Activated CD4-positive, alpha-beta T cell treated with anti-CD3 and anti-CD28 coated beads for 1 hour (primary cell): ENCODE data around the gene HIGD2B.
"Not testable (repeated sequence)": the region's sequence is repeated elsewhere in the genome, so short reads cannot be mapped to it uniquely, and the experiment has no call there.

Source experiments
- DNase-seq: peaks from one replicate; pipeline ENCODE4 v3.0.0-alpha.2; 2020

HIGD2B gene, protein sequence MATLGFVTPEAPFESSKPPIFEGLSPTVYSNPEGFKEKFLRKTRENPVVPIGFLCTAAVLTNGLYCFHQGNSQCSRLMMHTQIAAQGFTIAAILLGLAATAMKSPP

GRCh38 chr15:72685925-72686794 is at the start of gene HIGD2B, which contains the start of gene BBS4:
Gene HIGD2B, minus strand, starts transcription at chr15:72686182. Its CDS starts 9,808 bp downstream, at chr15:72676374.
Gene BBS4, plus strand, starts transcription at chr15:72686207. Its CDS starts 21 bp downstream, at chr15:72686228.
- DNase-seq, result peak; percentile 74

DNA sequence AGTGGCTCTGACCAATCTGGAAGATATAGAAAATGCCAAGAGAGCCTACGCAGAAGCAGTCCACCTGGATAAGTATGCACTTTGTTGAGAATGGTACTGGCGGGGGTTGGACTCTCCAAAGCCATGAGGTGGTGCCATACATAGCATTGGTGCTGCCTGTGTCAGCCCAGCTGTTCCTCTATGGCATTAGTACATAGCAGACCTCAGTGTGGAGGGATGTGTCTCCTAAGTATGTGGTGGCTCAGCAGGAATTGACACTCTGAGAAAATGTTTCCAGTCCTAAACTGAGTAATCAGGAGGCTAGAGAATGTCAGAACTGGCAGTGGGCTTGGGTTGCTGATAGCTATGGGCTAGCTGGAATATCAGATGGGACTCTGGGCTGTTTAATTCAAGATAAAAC is 49.1 kb upstream of the HIGD2B start:
- DNase-seq, result no peak

DNA sequence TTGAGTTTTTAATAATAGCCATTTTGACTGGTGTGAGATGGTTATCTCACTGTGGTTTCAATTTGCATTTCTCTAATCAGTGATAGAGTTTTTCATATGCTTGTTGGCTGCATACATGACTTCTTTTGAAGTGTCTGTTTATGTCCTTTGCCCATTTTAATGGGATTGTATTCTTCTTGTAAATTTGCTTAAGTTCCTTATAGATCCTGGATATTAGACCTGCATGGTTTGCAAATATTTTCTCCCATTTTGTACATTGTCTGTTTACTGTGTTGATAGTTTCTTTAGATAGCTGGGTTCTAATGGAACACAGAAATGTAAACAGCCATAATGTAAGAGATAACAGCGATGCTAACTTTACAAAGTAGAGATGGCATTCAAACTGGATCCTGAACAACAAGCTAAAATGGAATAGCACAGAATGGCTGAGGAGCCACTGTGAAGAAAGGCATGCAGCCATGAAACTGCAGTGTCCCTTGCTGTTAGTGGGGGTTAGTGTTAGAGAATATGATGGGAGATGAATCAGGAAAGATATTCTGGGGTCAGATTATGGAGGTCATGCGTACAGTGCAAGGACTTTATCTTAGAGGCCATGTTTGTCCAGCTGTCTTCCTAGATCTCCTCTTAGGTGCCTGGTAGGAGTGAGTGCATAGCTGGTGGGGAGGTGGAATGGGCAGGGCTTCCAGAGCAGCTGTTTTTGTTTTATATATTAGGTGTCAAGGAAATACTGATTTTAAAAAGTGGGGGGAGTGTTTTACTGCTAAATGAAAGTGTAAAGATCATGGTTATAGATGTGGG is 48.2 kb upstream of the HIGD2B start:
- no peak for DNase-seq

DNA sequence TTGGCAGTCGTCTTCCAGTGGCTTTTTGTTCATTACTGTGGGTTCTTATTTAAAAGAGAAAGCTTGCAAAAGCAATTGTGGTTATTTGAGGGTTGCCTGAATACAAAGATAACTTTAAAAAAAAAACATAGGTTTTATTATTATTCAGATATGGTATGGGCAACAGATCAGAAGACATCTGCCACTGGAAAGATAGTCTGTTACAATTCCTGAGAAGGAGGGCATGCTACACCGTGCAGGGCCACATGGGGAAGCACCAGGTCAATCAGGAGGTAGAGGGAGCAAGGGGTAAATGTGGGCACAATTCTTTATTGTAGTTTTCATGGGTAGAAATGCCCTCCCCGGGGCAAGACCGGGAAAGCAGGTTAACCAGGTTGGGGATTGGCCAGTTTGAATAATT is 46.5 kb upstream of the HIGD2B start:
- no peak for DNase-seq

- no peak for DNase-seq
These were observed 46.1 kb upstream of the HIGD2B start for GRCh38 chr15:72732086-72732485.

GRCh38 chr15:72728821-72729220 is 42.8 kb upstream of the HIGD2B start:
- no peak for DNase-seq

DNA sequence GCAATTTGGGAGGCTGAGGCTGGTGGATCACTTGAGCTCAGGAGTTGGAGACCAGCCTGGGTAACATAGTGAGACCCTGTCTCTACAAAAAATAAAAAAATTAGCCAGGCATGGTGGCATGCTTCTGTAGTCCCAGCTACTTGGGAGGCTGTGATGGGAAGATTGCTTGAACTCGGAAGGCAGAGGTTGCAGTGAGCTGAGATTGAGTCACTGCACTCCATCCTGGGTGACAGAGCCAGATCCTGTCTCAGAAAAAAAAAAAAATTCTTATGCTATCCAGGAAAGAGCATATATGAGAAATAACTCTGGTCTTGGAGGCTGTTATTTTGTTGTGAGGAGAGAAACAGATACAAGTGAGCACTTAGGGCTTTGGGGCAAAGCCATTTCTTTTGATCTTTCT is 42.3 kb upstream of the HIGD2B start:
- DNase-seq, result not testable (repeated sequence)

- no peak for DNase-seq
These were observed 41.2 kb upstream of the HIGD2B start for GRCh38 chr15:72727154-72727553.

GRCh38 chr15:72725851-72726250 is 39.9 kb upstream of the HIGD2B start:
- DNase-seq, result not testable (repeated sequence)

DNA sequence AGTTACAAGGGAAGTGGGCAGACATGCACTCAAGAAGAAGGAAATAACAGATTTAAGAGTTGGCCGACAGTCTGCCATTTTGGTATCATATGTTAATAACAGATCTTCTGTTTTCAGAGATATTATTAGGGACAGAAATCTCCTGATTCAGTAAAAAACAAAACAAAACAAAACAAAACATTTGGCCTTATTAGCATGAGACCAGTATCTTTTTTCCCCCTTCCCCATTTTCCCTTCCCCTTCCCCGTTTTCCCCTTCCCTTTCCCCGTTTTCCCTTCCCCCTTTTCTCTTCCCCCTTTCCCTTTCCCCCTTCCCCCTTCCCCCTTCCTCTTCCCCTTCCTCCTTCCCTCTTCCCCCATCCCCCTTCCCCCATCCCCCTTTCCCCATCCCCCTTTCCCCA is 39.5 kb upstream of the HIGD2B start:
- DNase-seq, result no peak

DNA sequence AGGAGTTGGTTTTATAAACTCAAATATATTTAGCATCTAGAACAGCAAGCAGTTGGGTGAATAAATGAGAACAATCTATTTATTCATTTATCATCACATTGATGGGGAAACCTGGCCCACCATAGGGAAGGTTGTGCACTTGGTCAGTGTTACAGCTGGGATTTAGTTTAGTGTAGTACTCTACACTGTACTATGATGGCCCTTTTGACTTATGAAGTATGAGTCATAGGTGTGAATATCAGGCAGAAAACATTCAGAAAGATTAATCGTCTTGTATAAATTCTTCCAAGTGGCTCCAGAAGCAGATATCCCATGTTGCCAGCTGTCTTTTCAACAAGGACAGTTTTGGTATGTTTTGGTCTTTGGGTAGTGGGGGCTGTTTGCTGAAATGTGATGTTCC is 38.0 kb upstream of the HIGD2B start:
- no peak for DNase-seq

GRCh38 chr15:72722071-72722696 is 36.2 kb upstream of the HIGD2B start:
- DNase-seq, result peak; percentile 59

GRCh38 chr15:72708551-72709303 is 22.7 kb upstream of the HIGD2B start:
- not testable (repeated sequence) for DNase-seq

- no peak for DNase-seq
These were observed 20.3 kb upstream of the HIGD2B start for GRCh38 chr15:72706266-72706665.

- DNase-seq, result no peak
These were observed 14.1 kb upstream of the HIGD2B start for GRCh38 chr15:72700076-72700475.

DNA sequence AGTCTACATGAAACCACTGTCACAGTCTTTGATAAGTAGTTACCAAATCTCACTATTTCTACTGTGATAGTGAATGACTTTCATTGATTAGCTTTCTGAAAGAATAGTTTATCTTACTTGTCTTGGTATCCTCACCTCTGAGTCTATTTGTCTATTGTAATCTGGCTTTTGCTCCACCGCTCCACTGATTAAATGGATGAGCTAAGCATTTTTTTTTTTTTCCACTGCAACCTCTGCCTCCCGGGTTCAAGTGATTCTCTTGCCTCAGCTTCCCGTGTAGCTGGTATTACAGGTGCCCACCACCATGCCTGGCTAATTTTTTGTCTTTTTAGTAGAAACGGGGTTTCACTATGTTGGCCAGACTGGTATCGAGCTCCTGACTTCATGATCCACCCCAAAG is 13.0 kb upstream of the HIGD2B start:
- DNase-seq, result no peak

DNA sequence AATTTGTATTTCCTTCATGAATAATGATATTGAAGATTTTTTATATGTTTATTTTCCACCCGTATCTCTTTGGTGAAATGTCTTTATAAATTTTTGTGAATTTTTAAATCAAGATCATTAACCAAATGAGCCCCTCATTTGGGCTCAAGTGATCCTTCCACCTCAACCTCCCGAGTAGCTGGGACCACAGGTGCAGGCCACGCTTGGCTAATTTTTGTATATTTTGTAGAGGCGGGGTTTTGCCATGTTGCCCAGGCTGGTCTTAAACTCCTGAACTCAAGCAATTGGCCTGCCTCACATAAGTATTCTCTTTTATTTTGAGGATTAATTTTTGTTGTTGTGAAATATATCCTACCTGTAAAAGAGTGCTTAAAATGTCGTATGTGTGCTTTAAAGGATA is 5.0 kb upstream of the HIGD2B start:
- no peak for DNase-seq

GRCh38 chr15:72688697-72689096 is 2.7 kb upstream of the HIGD2B start:
- DNase-seq, result no peak

- no peak for DNase-seq
These were observed 569 bp downstream of the HIGD2B start for GRCh38 chr15:72685301-72685924.

GRCh38 chr15:72682772-72683171 is 3.2 kb downstream of the HIGD2B start:
- DNase-seq, result no peak

- no peak for DNase-seq
These were observed 5.1 kb downstream of the HIGD2B start for GRCh38 chr15:72680931-72681330.

DNA sequence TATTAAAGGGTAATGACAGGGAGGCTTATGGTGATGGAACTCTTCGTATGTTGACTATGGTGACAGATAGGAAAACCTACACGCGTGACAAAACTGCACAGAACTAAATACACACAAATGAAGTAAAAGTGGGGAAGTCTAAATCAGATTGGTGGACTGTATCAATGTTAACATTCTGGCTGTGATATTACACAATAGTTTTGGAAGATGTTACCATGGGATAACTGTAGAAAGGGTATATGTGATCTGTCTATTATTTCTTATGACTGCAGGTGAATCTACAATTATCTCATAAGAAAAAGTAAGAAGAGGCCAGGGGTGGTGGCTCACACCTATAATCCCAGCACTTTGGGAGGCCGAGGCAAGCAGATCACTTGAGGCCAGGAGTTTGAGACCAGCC is 9.1 kb downstream of the HIGD2B start:
- DNase-seq, result no peak
